Stimulated activated CD8-positive, alpha-beta memory T cell treated with anti-CD3 and anti-CD28 coated beads, Interleukin-15, amount 100 ng/mL, for 48 hours (primary cell): ENCODE results near the gene MYEOV.

ENCODE experiments used
- DNase-seq, 2 donors: peaks; one replicate each; pipeline ENCODE4 v3.0.0-alpha.2; 2020; ENCODE audit warnings: low read depth in 2 of 2

The MYEOV gene

GRCh38 chr11:69339983-69340565 lies 46.1 kb downstream of the MYEOV start:
- no peak for DNase-seq

GRCh38 chr11:69342588-69343330 lies 48.8 kb downstream of the MYEOV start:
- no peak for DNase-seq

- no peak for DNase-seq
Measured at GRCh38 chr11:69343401-69344321, 49.7 kb downstream of the MYEOV start.

- DNase-seq, result no peak
Measured at GRCh38 chr11:69344570-69345145, 50.7 kb downstream of the MYEOV start.
